GM21360 (cell line): ENCODE data around the gene ZNF346.

Experiments
- ATAC-seq: cut with Tn5 transposase; IDR thresholded peaks from one replicate; pipeline ENCODE4 v1.9.1; 2021; ENCODE audit warnings: mild to moderate bottlenecking, moderate library complexity; ENCODE audit not compliant: unreplicated experiment

Gene ZNF346

GRCh38 chr5:177113566-177114424 lies 91.3 kb downstream of the ZNF346 start:
- ATAC-seq, result no peak

GRCh38 chr5:177116631-177117373 lies 94.3 kb downstream of the ZNF346 start:
- no peak for ATAC-seq

- ATAC-seq, result no peak
These were observed 95.0 kb downstream of the ZNF346 start for GRCh38 chr5:177117441-177118045.

- no peak for ATAC-seq
These were observed 100.1 kb downstream of the ZNF346 start for GRCh38 chr5:177122566-177122965.

GRCh38 chr5:177123789-177124485 lies 101.4 kb downstream of the ZNF346 start:
- ATAC-seq, result peak; percentile 49

GRCh38 chr5:177124486-177124991 lies 102.0 kb downstream of the ZNF346 start:
- ATAC-seq, result peak; percentile 61

GRCh38 chr5:177126771-177127170 lies 104.3 kb downstream of the ZNF346 start:
- no peak for ATAC-seq

- ATAC-seq, result no peak
These were observed 106.1 kb downstream of the ZNF346 start for GRCh38 chr5:177128551-177128981.

GRCh38 chr5:177130211-177131018 lies 107.9 kb downstream of the ZNF346 start:
- ATAC-seq, result no peak
